Pulmonary artery endothelial cell (primary cell): Measurements from ENCODE around the gene DNAJA2. TPM values are rescaled to one million over a fixed set of nuclear protein-coding genes. Genes with fewer than 3 reads are reported as not detected.
"Not testable (repeated sequence)": the region's sequence is repeated elsewhere in the genome, so short reads cannot be mapped to it uniquely, and the experiment has no call there.

Experiments
- DNase-seq: peaks from one replicate; pipeline ENCODE4 v3.0.0-alpha.2; 2011; ENCODE audit warnings: low read depth, low spot score
- total RNA-seq: library from RNA; depleted of rRNA; stranded (reverse); fragments of >200 nt; gene quantifications from 2 replicates; pipeline ENCODE4 v1.2.3, GENCODE V29; 2014

The DNAJA2 gene
- 81.6 and 102 TPM in 2 replicates for total RNA-seq

GRCh38 chr16:46973207-46973995 is at the start of gene DNAJA2:
Gene DNAJA2 (minus strand): TSS chr16:46973674. CDS start chr16:46973572, 102 bp downstream.
- peak; percentile 56 for DNase-seq

- DNase-seq, result no peak
Observed at GRCh38 chr16:47019568-47019967, 46.1 kb upstream of the DNAJA2 start.

- DNase-seq, result no peak
Observed at GRCh38 chr16:47018223-47018891, 44.9 kb upstream of the DNAJA2 start.

- no peak for DNase-seq
Observed at GRCh38 chr16:47017636-47018035, 44.2 kb upstream of the DNAJA2 start.

GRCh38 chr16:47016700-47017133 is 43.2 kb upstream of the DNAJA2 start:
- no peak for DNase-seq

- DNase-seq, result no peak
Observed at GRCh38 chr16:47013910-47014309, 40.4 kb upstream of the DNAJA2 start.

- DNase-seq, result no peak
Observed at GRCh38 chr16:47013172-47013571, 39.7 kb upstream of the DNAJA2 start.

GRCh38 chr16:47010812-47011211 is 37.3 kb upstream of the DNAJA2 start:
- not testable (repeated sequence) for DNase-seq

GRCh38 chr16:47008612-47009011 is 35.1 kb upstream of the DNAJA2 start:
- no peak for DNase-seq

GRCh38 chr16:47008174-47008573 is 34.7 kb upstream of the DNAJA2 start:
- DNase-seq, result no peak

GRCh38 chr16:47004652-47005051 is 31.2 kb upstream of the DNAJA2 start:
- DNase-seq, result no peak

- not testable (repeated sequence) for DNase-seq
Observed at GRCh38 chr16:47000066-47000465, 26.6 kb upstream of the DNAJA2 start.

GRCh38 chr16:46997844-46998243 is 24.4 kb upstream of the DNAJA2 start:
- DNase-seq, result no peak

GRCh38 chr16:46996952-46997458 is 23.5 kb upstream of the DNAJA2 start:
- DNase-seq, result no peak

GRCh38 chr16:46996391-46996790 is 22.9 kb upstream of the DNAJA2 start:
- no peak for DNase-seq

GRCh38 chr16:46991729-46992704 is 18.5 kb upstream of the DNAJA2 start:
- no peak for DNase-seq

GRCh38 chr16:46986896-46987295 is 13.4 kb upstream of the DNAJA2 start:
- no peak for DNase-seq

- no peak for DNase-seq
Observed at GRCh38 chr16:46986438-46986837, 13.0 kb upstream of the DNAJA2 start.

- DNase-seq, result no peak
Observed at GRCh38 chr16:46982335-46982734, 8.9 kb upstream of the DNAJA2 start.

- DNase-seq, result no peak
Observed at GRCh38 chr16:46980926-46981325, 7.5 kb upstream of the DNAJA2 start.

- DNase-seq, result no peak
Observed at GRCh38 chr16:46976550-46976949, 3.1 kb upstream of the DNAJA2 start.
